DOHH2 (cell line): Measurements from ENCODE around the gene EHD4.

Experiments
- H3F3A ChIP-seq: fragments of 200-600 bp; sonication (generic), shearing (Covaris generic); 2 replicates; pipeline ENCODE4 v1.6.0; 2016; ENCODE audit warnings: antibody characterized with exemption, mild to moderate bottlenecking; ENCODE audit not compliant: control insufficient read depth, insufficient read depth
- H3K27ac ChIP-seq: fragments of 200-600 bp; sonication (generic); 2 replicates; pipeline ENCODE4 v1.5.1; 2014; ENCODE audit warnings: low read depth, mild to moderate bottlenecking, low read length, moderate library complexity
- H3K27me3 ChIP-seq: fragments of 200-600 bp; sonication (generic); 2 replicates; pipeline ENCODE4 v1.6.1; 2014; ENCODE audit warnings: mild to moderate bottlenecking, low read length, mixed read lengths; ENCODE audit not compliant: control insufficient read depth
- H3K36me3 ChIP-seq: fragments of 200-600 bp; sonication (generic); 2 replicates; pipeline ENCODE4 v1.6.1; 2014; ENCODE audit warnings: mild to moderate bottlenecking, low read length, moderate library complexity, mixed read lengths; ENCODE audit not compliant: control insufficient read depth
- H3K4me1 ChIP-seq: fragments of 200-600 bp; sonication (generic); 2 replicates; pipeline ENCODE4 v1.6.1; 2014; ENCODE audit warnings: mild to moderate bottlenecking, low read length, mixed read lengths; ENCODE audit not compliant: control insufficient read depth
- H3K4me2 ChIP-seq: fragments of 200-600 bp; sonication (generic); 2 replicates; pipeline ENCODE4 v1.6.0; 2014; ENCODE audit warnings: mild to moderate bottlenecking, low read length, moderate library complexity
- H3K4me3 ChIP-seq: fragments of 200-600 bp; sonication (generic); 2 replicates; pipeline ENCODE4 v1.5.1; 2014; ENCODE audit warnings: mild to moderate bottlenecking, low read length, mixed read lengths
- H3K79me2 ChIP-seq: fragments of 200-600 bp; sonication (generic); 2 replicates; pipeline ENCODE4 v1.6.1; 2014; ENCODE audit warnings: mild to moderate bottlenecking, low read length, mixed read lengths; ENCODE audit not compliant: control insufficient read depth
- H3K9me2 ChIP-seq: fragments of 200-600 bp; sonication (generic); replicated peaks from 2 replicates; pipeline ENCODE4 v1.6.1; 2014; ENCODE audit warnings: mild to moderate bottlenecking, low read length, mixed read lengths; ENCODE audit not compliant: control insufficient read depth
- H3K9me3 ChIP-seq: fragments of 200-600 bp; sonication (generic); 2 replicates; pipeline ENCODE4 v1.6.1; 2014; ENCODE audit warnings: antibody characterized with exemption, low read length, mixed read lengths; ENCODE audit not compliant: control insufficient read depth, insufficient read depth
- H4K20me1 ChIP-seq: fragments of 200-600 bp; sonication (generic); 2 replicates; pipeline ENCODE4 v1.6.0; 2014; ENCODE audit warnings: low read depth, mild to moderate bottlenecking, antibody characterized with exemption, low read length, moderate library complexity; ENCODE audit not compliant: control insufficient read depth, insufficient read depth
- CTCF ChIP-seq: fragments of 200-600 bp; sonication (generic); IDR thresholded peaks from one replicate; pipeline ENCODE4 v1.5.1; 2014; ENCODE audit warnings: antibody characterized with exemption, mild to moderate bottlenecking, low read depth, low read length; ENCODE audit not compliant: poor library complexity, severe bottlenecking
- EZH2phosphoT487 ChIP-seq: fragments of 200-600 bp; sonication (generic); IDR thresholded peaks from 2 replicates; pipeline ENCODE4 v1.6.1; 2017; ENCODE audit warnings: borderline replicate concordance, mild to moderate bottlenecking, antibody characterized with exemption, low read length, moderate library complexity, mixed read lengths

Gene EHD4

DNA sequence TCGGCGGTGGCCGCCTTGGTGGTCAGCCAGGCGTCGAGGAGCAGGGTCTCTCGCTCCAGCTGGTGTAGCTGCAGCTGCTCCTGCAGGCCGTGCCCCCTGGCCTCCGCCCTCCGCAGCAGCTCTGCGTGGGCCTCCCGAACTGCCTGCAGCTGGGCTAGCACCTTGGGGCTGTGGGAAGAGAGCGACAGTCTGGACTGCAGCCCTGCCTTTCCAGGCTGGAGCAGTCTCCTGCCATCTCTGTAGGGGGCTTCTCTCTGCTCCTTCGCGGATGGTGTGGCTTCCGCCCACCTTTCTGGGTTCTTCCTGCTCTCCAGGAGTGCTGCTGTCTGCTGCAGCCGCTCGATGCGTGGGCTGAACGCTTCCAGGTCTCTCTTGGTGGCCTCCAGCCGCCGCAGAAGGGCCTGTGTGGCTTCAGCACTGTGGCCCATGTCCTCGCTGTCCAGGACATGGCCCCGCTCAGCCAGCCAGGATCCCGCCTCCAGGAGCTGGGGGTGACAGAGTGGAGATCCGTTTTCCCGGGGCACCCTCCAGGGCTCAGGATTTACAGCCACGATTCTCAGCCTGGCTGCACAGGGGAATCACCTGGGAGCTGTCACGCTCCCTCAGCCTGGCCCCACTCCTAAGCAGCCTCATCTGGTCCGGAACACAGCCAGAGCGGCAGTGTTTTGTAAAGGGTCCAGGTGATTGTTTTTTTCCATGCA is 116.9 kb downstream of the EHD4 start:
- TF ChIP-seq EZH2phosphoT487, result no peak
- no peak for TF ChIP-seq CTCF
- Histone ChIP-seq H3K27me3 (no peaks in the 10 kb centered on the region), H3K4me3 (no peak overlapping the region), H3K79me2 (no peaks in the 10 kb centered on the region), H3K36me3 (no peaks in the 10 kb centered on the region), H3K9me3 (no peaks in the 10 kb centered on the region), H3F3A (no peaks in the 10 kb centered on the region), H3K27ac (no peak overlapping the region), H3K4me2 (no peak overlapping the region), H3K4me1 (no peaks in the 10 kb centered on the region), H3K9me2 (no peaks in the 10 kb centered on the region), H4K20me1 (no peaks in the 10 kb centered on the region)

DNA sequence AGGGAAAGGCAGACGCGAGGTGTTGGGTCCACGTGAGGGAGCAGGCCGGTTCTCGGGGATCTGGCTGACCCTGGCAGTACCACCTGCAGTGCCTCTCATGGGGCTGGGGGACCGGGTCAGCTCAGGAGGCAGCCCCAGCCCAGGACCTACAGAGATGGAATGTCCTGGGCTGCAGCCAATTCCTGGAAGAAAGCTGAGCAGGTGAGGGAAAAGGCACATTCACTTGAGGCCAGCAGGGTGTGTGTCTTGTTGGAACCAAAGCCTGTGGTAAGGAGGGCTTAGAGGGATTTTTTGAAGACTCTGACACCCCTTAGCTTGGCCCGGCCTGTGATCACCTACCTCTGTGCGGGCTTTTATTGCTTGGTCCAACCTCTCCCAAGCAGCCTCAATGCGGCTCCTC is 117.9 kb downstream of the EHD4 start:
- H3K79me2 ChIP-seq, result no peaks in the 10 kb centered on the region
- no peaks in the 10 kb centered on the region for H3K27me3 ChIP-seq
- H4K20me1 ChIP-seq, result no peaks in the 10 kb centered on the region
- no peaks in the 10 kb centered on the region for H3K36me3 ChIP-seq
- H3F3A ChIP-seq, result no peaks in the 10 kb centered on the region
- H3K4me1 ChIP-seq, result no peaks in the 10 kb centered on the region
- TF ChIP-seq CTCF (no peak), EZH2phosphoT487 (no peak)
- H3K4me2 ChIP-seq, result no peak overlapping the region
- no peak overlapping the region for H3K27ac ChIP-seq
- no peak overlapping the region for H3K4me3 ChIP-seq
- no peaks in the 10 kb centered on the region for H3K9me3 ChIP-seq
- H3K9me2 ChIP-seq, result no peaks in the 10 kb centered on the region

GRCh38 chr15:41853831-41854230 is 118.5 kb downstream of the EHD4 start:
- no peak for TF ChIP-seq EZH2phosphoT487
- no peaks in the 10 kb centered on the region for H3K4me1 ChIP-seq

GRCh38 chr15:41852736-41853590 is 119.4 kb downstream of the EHD4 start:
- H3K4me2 ChIP-seq, result no peak overlapping the region
- H3K9me3 ChIP-seq, result no peaks in the 10 kb centered on the region
- no peaks in the 10 kb centered on the region for H3K9me2 ChIP-seq
- no peaks in the 10 kb centered on the region for H3F3A ChIP-seq
- H3K36me3 ChIP-seq, result no peaks in the 10 kb centered on the region
- H4K20me1 ChIP-seq, result no peaks in the 10 kb centered on the region
- no peaks in the 10 kb centered on the region for H3K4me1 ChIP-seq
- no peaks in the 10 kb centered on the region for H3K79me2 ChIP-seq
- TF ChIP-seq CTCF (no peak), EZH2phosphoT487 (no peak)
- H3K27ac ChIP-seq, result no peak overlapping the region
- no peaks in the 10 kb centered on the region for H3K27me3 ChIP-seq
- no peak overlapping the region for H3K4me3 ChIP-seq

More at GRCh38 chr15:41853831-41854230, 118.5 kb downstream of the EHD4 start:
- Histone ChIP-seq H3K4me2 (no peak overlapping the region), H3F3A (no peaks in the 10 kb centered on the region), H3K9me3 (no peaks in the 10 kb centered on the region), H3K79me2 (no peaks in the 10 kb centered on the region), H3K36me3 (no peaks in the 10 kb centered on the region), H3K4me3 (no peak overlapping the region), H4K20me1 (no peaks in the 10 kb centered on the region), H3K9me2 (no peaks in the 10 kb centered on the region), H3K27ac (no peak overlapping the region), H3K27me3 (no peaks in the 10 kb centered on the region)
